Effector memory CD8-positive, alpha-beta T cell (primary cell): Measurements from ENCODE around the gene NDST1.

Experiments
- ATAC-seq: fragments of 150-1000 bp; cut with Tn5 transposase; replicated peaks from 2 replicates; pipeline ENCODE4 v1.10.0; 2021; ENCODE audit warnings: mild to moderate bottlenecking, moderate library complexity
- DNase-seq, 3 experiments: peaks; one replicate each; pipeline ENCODE4 v3.0.0; 2021
- H3K27ac Mint-ChIP-seq, 2 donors: one replicate each; pipeline ENCODE4 v1.8.0; 2022; ENCODE audit warnings: mild to moderate bottlenecking in 2 of 2, mixed read lengths in 2 of 2, moderate library complexity in 2 of 2
- H3K27me3 Mint-ChIP-seq, 2 donors: one replicate each; pipeline ENCODE4 v1.8.0; 2022; ENCODE audit warnings: mixed read lengths in 2 of 2
- H3K36me3 Mint-ChIP-seq: one replicate; pipeline ENCODE4 v1.8.0; 2022; ENCODE audit warnings: mild to moderate bottlenecking, moderate library complexity, mixed read lengths; ENCODE audit not compliant: insufficient read depth
- H3K4me1 Mint-ChIP-seq, 2 donors: one replicate each; pipeline ENCODE4 v1.8.0; 2022; ENCODE audit warnings: low read depth in 2 of 2, mixed read lengths in 2 of 2
- H3K4me3 Mint-ChIP-seq, 2 donors: one replicate each; pipeline ENCODE4 v1.8.0; 2022; ENCODE audit warnings: mild to moderate bottlenecking in 2 of 2, mixed read lengths in 2 of 2, moderate library complexity in 2 of 2
- H3K9me3 Mint-ChIP-seq, 2 donors: one replicate each; pipeline ENCODE4 v1.8.0; 2022; ENCODE audit warnings: mixed read lengths in 2 of 2

Gene NDST1

DNA sequence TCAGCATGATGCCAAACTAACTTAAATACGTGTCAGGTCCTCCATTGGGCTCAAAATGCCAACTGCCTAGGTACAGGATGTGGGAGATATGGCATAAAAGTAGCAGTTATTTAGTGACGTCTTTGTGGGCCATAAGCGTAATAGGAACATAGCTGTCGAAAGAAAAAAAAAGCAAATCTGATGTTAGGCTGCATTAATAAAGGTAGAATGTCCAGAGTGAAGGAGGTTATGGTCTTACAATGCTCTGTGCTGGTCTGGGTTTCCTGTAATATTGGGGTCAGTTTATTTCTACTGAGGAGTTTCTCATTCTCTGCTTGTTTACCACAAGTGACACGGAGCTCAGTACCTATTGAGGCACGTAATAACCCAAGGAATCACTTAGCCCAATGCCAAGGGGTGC lies 99.2 kb downstream of the NDST1 start:
- no peaks in the 10 kb centered on the region for H3K4me1 Mint-ChIP-seq
- H3K4me3 Mint-ChIP-seq, result no peak overlapping the region
- ATAC-seq (no peak), DNase-seq (no peak)
- H3K27me3 Mint-ChIP-seq, result peaks cover 17 to 23% of the 10 kb centered on the region in 2 donors
- no peak overlapping the region for H3K27ac Mint-ChIP-seq
- no peaks in the 10 kb centered on the region for H3K9me3 Mint-ChIP-seq
- H3K36me3 Mint-ChIP-seq, result no peaks in the 10 kb centered on the region
